Measurements from ENCODE around the gene CAMKV.

DNA sequence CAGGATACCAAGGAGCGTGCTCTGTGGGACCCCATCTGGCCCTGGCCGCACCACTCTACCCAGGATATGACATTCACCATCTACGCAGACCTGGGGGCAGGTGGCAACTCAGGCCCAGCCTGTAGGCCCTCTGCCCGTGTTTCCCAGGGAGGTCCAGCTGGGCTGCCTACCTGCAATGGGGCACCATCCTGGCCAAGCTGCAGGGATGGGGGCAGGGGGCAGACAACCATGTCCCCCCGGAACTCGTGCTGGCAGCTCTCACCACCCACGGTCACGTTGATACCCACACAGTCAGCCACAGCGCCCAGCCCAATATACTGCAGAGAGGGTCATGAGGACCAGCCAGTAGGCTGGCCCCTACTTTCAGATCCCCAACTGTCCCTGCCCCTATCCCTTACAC lies 26.1 kb upstream of the CAMKV start:
- TF ChIP-seq CTCF (IDR thresholded peaks at IDR 0.05; ENCODE audit: low read length): no peak
- no peak for TF ChIP-seq EZH2 (IDR thresholded peaks at IDR 0.05; ENCODE audit: borderline replicate concordance, low read length)

Data from OCI-LY1 (cell line).